SU-DHL-6 (cell line): ENCODE results near the gene JAML.

ENCODE experiments used
- EZH2phosphoT487 ChIP-seq: fragments of 200-600 bp; sonication (generic), shearing (Covaris generic); conservative IDR thresholded peaks from 2 replicates; pipeline ENCODE4 v1.6.1; 2018; ENCODE audit warnings: mild to moderate bottlenecking, antibody characterized with exemption, low read length, moderate library complexity, mixed read lengths
- TF ChIP-seq, protein P1 (sequence below): fragments of 200-600 bp; sonication (generic); IDR thresholded peaks from one replicate; pipeline ENCODE4 v1.5.1; 2017; ENCODE audit warnings: antibody characterized with exemption, mild to moderate bottlenecking, low read length, moderate library complexity; ENCODE audit not compliant: insufficient read depth, poor library complexity, severe bottlenecking

DNA sequence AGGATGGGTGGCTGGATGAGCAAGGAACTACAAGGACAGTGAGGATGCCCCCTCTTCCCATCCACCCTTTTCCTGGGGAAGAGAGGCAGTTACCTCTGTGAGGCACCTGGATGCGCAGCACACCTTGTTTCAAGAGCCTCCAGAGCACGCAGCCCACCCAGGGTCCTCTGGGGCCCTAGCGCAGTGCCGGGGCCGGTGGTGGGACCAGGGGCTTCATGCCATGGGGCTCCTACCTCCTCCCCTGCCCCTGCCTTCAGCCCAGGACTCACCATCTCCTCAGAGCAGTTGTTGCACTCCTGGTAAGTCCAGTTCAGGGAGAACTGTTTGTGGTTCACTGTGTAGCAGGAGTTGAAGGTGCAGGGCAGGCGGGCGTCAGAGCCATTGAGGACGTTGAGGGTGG lies 56.5 kb downstream of the JAML start:
- no peak for TF ChIP-seq EZH2phosphoT487
- TF ChIP-seq, protein P1, sequence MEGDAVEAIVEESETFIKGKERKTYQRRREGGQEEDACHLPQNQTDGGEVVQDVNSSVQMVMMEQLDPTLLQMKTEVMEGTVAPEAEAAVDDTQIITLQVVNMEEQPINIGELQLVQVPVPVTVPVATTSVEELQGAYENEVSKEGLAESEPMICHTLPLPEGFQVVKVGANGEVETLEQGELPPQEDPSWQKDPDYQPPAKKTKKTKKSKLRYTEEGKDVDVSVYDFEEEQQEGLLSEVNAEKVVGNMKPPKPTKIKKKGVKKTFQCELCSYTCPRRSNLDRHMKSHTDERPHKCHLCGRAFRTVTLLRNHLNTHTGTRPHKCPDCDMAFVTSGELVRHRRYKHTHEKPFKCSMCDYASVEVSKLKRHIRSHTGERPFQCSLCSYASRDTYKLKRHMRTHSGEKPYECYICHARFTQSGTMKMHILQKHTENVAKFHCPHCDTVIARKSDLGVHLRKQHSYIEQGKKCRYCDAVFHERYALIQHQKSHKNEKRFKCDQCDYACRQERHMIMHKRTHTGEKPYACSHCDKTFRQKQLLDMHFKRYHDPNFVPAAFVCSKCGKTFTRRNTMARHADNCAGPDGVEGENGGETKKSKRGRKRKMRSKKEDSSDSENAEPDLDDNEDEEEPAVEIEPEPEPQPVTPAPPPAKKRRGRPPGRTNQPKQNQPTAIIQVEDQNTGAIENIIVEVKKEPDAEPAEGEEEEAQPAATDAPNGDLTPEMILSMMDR: no peak
